Stimulated activated CD4-positive, alpha-beta T cell treated with anti-CD3 and anti-CD28 coated beads, TNF-alpha, amount 100 ng/mL, for 4 hours (primary cell): ENCODE measurements around the gene FILIP1L.

Experiments used
- DNase-seq, 3 experiments: peaks; one replicate each; pipeline ENCODE4 v3.0.0-alpha.2; 2020; ENCODE audit warnings: low read depth in 3 of 3

Gene FILIP1L

DNA sequence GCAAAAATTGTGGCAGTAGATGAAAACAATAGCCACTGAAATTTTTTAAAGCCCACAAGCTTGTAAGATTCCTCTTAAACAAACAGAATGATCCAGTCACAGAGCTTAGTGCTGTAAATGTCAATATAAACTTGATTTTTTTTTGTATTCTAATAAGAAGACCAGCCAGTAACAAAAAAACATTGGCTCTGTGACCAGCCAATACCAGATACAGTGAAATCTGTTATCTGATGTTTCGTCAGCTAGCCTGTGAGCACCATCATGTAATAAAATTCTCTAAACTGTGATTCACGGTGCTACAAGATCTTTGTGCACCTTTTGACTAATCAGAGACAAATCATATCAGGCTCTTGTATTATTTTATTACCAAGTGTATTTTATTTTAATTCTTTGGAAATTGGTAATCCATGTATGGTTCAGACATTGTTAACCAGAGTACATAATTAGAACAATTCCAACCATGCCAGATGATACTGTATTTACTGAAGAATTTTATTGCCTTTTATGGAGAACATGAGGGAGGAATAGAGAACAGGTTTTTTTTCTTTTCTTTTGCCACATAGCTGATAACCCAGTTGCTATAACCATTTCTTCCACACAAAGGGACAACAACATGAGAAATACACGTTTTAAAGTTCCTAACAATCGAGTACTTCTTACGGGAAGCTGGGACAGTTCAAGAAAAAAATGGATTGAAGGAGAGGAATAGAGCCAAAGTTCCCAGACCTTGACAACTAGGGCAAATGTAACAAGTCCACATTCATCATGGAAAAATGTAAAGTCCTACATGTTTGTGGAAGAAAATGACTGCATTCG, 71.9 kb downstream of the FILIP1L start:
- no peak for DNase-seq

DNA sequence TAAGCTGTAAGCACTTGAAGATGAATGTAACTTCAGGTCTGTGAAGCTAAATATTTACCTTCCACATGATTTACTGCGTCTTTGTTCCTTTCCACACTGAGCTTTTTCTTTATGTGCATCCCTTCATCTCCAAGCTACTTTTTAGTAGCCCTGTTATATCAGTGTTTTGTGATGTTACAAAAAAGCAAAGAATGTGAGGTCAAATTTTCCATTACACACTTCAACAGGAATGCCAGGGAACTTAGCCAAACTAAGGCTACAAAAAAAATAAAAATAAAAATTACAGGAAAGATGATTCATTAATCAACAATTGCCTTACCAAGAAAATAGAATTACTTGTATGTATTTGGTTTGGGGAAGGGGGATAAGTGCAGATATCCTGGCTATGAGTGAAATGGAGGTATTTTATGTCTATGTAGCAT, 73.0 kb downstream of the FILIP1L start:
- DNase-seq: no peak

DNA sequence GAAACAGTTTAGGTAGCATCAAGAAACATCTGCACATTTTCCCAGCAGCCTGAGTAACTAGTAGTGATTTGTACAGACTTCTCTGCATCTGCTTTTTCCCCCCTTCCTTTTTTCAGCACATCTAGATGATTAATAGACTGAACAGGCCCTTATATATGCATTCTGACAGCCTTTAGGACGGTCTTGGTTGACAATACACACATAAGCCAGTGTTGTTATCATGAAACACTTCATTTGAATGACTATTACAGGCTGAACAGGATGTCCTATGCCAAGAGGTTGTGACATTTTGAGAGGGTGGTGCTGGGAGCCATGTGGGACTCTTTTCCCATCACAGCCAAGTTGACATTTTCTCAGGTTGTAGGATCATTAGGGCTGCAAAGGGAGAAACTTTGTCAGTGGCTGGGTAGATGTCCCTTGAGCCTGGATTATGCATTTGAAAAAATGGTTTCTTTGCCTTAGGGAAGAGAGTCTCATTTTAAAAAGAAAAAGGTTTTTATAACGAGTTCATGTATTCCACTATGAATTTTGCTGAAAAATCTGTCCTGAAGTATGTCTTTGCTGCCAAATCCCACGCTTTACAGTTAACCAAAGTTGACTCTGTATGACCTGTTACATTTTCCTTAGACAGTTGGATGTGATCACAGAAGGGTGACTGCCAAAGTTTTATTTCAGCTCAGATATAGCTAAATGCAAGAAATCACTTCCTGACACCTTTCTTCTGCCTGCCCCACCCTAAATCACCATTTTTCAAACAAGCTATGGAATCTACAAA, 73.7 kb downstream of the FILIP1L start:
- DNase-seq: no peak

DNA sequence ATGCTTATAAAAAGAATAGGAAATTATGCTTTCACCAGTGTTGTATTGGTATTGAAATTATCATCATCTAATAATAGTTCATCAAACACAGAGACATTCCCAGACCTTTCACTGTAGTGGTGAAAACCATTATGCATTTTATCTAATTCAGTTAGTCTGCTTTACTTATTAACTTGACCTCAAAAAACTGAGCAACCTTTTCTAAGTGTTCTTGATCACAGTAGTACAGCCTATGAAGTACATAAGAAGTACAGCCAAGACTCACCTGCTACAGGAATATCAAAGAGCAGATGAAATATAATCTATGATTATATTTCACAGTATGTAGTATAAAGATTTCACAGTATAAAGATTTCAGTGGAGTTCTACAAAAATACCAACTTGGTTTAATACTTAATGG, 75.2 kb downstream of the FILIP1L start:
- no peak for DNase-seq

DNA sequence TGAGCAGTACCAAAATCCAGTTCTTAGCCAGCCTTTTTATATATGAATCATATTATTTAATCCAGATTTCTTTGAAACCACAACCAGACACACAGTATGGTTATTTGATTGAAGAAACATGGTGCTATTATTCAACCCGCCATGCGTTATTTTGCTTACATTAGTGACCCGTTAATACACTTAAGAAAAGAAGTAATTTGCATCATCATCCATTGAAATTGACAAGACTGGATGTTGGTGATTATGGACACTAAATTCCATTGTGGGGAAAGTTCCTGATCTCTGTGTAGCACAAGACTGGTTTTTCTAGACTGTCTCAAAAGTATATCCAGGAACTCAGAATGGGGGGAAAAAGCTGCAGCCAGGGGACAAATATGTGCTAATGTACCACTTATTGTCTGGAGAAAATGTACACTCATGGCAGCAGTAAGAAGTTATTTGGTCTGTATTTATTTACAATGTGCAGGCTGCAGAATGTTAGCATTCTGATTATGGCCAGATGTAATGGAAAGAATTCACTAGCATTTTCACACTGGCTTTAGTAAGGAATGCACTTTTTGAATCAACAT, 80.3 kb downstream of the FILIP1L start:
- DNase-seq: no peak

DNA sequence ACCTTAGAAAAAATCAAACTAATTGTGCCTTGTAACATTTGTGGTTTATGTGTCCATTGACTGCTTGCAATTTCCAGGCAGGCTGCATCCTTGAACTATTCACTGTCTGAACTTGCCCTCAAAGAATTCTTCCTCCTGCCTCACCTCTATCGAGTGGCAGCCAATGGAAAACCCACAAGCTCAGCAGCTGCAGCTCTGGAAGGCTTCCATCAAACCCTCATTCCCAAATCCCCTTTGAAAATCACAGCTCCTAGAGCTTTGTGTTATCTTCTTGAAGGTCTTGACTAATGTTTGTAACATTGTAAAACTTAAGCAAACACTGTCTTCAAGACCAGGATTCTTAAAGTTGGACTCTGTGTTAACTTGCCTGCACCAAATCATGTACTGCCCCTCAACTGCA, 81.1 kb downstream of the FILIP1L start:
- no peak for DNase-seq

DNA sequence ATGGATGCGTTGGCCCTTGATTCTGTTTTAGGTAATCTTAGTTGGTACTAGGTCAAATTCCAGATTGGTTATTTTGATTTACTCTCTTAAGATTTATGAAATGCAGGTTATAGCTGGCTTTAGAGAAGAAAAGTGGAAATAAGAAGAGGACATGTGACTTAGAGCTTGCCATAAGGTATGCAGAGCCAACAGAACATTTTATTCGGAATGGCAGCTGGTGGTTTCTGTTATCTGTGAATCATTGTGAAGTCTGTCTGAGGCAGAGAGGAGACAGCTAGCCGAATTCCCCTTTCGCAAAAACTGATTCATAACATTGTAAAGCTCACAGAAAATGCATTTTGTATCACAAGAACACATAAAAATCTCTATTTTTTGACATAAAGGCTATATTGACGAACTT, 82.1 kb downstream of the FILIP1L start:
- no peak for DNase-seq

DNA sequence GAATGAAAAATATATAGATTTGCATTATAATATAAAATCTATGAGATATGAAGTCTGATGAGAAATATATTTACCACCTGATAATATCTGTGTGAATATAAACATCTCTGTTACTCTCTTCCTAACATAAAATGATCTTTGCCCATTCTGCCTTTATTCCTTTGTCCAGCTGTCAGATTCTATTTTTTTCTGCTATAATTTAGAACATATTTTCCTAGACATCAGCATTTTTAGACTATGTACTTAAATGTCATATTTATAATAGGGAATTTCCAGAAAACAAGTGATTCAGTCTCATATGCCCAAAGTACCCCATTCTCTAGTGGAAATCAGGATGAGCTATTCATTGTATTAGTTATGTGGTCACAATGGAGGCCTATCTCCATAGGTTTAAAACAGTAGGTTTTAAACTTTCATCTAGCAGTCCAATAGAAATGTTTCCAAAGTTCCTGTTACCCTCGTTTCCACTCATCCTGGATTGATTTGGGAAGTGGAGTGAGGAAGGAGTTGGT, 83.3 kb downstream of the FILIP1L start:
- DNase-seq: no peak

DNA sequence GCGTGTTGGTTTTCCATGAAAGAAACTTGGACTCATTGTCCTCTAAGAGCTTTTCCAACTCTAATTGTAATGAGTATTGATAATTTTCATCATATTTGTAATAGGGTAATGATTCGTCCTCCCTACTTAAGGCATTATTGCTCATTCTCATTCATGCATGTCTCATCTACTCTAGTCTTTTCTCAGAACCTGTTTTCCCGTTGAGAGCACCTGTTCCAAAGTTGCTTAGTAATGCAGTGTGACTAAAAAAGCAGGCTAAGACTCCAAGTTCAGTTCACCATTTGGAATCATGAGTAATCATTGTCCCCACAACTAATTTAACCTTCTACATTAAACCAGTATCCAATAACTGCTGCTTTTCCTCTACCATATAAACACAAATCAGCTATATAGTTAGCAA, 84.0 kb downstream of the FILIP1L start:
- DNase-seq: no peak

DNA sequence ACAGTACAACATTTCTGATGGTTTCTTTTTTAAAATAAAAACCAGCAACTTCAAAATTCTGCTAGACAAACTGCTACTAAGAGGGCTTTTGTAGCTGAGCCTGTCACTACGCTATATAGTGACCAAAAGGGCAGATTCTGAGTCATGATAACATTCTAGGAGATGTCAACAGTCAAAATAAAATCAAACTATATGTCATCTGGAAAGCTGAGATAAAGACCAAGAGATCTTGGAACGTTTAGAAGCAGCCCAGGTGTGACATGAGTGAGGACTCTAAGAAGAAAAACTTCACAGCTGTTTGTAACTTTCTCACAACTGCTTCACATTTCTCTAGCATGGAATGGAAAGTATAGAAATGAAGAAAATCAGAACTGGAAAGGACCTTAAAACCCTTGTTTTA, 84.6 kb downstream of the FILIP1L start:
- no peak for DNase-seq

DNA sequence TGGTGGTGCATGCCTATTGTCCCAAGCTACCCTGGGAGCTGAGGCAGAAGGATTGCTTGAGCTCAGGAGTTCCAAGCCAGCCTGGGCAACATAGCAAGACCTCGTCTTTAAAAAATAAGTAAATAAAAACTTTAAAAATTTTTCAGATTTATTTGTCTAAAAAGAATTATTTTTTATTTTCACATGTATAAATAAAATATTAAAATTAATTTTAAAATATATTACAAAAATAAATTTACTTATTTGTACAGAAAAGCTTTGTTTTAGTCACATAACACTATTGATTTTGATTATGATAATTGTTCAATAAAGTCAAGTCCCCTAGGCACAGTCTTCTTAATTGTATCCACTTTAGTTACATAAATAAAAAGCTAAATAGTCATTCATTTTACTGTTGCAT, 85.2 kb downstream of the FILIP1L start:
- no peak for DNase-seq

DNA sequence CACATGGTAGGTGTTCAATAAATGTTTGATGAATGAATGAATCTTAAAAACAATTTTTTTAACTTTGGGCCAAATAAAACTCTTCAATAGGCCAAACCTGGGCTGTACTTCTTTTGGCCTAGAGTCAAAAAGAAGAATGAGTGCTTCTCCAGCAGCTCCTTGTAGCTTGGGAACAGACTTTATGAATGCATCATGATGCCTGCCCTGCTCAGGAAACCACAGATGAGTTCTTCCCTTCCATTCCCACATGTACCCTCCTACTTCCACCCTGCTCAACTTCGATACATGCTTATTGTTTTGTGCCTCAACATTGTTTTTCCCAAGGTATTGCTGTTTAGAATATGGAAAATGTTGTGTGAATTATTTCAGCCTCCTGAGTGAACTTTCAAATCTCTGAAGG, 87.0 kb downstream of the FILIP1L start:
- DNase-seq: no peak

DNA sequence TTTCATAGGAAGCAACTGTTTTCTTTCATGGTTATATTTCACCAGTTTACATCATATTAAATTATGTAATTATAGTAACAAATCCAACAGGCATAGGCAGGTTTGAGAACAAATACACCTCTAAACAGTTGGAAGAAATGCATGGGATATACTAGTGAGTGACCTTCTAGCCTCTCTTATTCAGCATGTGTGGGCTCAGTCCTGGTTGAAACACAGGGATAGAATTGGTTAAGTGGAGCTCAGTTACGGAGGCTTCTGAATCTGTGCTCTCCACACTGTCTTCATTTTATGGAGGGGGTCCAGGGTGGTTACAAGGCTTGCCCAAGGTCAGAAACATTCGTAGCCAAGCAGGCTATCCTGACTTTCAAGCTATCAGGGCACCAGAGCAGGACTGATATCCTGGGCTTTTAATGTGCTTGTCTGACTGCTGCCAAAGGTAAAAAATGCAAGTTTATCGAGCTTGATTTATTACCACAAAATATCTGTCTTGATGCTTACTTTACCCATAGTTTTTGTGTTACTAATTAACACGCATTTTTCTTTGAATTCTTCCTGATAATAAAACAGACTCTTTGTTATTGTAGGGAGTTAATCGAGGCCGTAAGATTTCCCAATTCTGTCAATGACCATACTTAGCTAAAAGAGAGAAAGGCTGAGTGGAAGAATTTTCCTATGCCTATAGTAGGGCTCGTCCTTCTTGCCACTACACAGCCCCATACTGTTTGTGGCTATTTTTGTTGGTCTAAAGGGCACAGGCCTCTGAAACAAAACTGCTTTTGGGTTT, 89.6 kb downstream of the FILIP1L start:
- DNase-seq: no peak

DNA sequence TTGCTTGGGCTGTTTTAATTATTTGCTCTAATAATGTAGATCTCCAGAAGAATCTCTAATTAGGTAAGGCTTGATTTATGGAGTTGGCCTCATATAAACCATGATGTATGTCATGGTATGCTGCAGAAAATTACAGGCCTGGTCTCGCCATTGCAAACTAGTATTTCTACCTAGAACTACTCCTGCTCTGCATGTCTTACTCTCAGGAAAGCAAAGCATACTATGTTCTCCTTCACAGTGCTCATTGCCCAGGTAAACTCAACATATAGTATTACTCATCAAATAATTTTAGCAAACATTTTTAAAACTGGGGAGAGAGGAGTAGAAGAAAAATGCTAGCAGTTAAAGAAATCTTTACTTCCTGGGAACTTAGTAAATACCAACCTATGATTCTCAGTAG, 90.7 kb downstream of the FILIP1L start:
- no peak for DNase-seq

DNA sequence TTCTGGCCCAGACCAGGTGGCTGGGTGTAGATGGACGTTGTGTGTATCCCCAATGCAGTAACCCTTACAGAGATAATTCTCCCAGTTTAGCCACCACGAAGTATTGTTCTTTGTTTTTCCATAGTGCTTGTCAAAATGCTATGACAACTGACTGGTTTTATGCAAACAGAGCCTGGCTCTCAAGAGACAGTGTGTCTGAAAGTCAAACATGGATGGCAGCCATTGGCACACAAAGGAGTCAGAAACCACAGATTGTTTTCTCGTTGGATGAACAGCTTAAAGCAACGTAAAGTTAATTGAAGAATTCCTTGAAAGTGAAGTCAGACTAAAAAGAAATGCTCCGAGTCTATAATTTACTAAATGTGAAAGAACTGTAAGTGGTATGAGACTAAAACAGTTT, 91.2 kb downstream of the FILIP1L start:
- no peak for DNase-seq

DNA sequence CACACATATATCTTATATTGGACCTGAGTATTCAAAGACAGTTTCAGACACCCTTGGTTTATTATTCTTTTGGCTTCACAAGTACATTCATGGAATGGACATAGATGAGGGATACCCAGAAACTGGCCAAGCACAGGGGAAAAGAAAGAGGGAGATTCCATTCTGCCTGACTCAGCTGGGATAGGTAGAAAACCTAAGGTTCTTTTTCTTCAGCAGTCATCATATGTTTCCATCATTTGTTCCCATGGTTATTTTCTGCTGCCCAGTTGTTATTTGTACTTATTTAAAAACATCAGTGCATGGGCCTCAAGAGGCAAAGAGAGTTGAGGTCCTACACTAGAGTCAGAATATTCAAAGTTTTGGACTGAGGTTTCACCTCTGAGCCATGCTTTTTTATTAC, 91.8 kb downstream of the FILIP1L start:
- DNase-seq: no peak

DNA sequence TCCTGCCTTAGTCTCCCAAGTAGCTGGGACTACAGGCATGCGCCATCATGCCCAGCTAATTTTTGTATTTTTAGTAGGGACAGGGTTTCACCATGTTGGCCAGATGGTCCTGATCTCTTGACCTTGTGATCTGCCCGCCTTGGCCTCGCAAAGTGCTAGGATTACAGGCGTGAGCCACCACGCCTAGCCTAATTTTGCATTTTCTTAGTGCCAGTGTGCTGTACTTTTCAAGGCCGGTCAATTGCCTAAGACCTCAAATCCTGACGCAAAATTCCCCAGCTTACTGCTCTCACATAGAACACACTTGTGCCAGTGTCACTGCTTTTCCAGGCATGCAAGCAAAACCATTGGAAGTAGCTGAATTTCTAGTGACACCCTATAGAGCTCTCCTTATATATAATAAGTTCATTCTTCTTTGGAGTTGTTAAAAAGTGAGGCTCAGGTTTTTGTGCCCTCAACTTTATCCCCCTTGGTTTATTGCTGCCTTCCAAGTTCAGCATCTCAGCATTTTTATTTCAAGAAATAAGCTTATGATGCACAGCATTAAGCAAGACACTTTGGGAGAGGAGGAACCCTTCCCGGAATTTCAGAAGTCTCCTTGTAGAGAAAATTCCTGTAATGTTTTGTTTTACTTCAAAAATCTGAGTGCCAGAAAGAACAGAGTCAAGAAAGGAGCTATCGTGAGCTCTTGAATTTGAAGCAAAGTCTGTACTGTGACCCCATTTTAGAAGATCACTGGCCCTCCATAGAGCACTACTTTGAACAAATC, 93.2 kb downstream of the FILIP1L start:
- DNase-seq: no peak

DNA sequence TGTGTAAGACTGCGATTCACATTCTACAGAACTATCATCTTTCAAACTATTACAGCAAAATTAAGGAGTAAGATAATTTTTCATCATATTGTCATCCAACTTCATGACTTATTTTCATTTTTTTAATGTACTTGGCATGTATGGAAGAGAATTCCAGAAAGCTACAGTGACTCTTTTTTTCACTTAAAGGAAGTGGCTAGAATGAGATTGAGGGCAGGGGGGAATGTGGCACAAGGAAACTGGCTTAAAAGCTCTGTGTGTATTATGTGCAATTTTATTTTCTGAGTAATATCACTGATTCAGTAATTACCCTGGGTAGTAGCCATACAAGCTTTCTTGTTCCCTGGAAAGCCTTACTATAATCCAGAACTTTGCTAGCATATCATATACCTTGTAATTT, 94.6 kb downstream of the FILIP1L start:
- no peak for DNase-seq

DNA sequence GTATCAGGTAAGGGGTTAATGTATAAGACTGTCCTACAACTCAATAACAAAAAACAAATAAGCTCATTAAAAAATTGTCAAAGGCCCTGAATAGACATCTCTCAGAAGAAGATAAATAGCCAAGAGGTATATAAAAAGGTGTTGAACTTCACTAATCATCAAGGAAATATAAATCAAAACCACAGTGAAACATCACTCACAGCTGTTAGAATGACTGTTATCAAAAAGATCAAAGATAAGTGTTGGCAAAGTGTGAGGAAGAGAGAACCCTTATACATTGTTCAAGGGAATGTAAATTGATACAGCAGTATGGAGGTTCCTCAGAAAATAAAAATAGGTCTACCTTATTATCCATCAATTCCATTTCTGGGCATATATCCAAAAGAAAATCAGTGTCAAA, 95.5 kb downstream of the FILIP1L start:
- DNase-seq: no peak

DNA sequence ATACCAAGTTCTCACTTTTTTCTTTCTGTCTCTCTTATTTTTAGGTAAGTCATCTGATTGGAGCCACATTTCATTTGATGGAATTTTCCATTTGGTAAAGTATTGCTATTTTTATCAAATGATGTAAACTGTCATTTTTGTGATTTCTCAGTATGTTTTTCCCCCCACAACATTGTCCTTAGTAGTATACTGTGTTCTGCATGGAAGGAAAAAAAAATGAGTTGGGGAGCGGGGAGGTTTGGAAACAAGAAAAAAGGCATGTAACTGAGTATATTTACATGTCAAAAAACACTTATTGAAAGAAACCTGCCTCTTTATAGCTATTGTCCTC, 104.2 kb downstream of the FILIP1L start:
- DNase-seq: no peak
